ENCODE results near the gene PPIL6.

The PPIL6 gene

DNA sequence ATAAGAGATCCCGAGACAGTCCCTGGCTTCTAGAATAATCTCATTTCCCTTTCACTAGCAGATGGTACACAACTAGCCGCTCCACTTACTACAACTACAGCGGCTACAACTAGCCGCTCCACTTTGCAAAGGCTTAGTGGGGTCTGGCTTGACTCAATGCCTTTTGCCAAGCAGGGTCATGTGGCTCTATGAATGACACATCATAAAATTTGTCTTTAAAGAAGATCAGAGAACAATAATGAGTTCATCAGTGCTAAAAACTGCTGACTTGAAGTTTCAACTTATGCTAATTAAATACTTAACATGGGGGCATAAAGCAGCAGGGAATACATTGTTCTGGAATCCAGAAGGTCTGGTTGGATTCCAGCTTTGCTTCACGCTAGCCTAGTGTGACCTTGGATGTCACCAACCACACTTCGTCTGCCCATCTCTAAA is 17.2 kb upstream of the PPIL6 start:
- H3K4me3 ChIP-seq (ENCODE audit: low read depth, low read length): no peak overlapping the region
- TF ChIP-seq, protein P1, sequence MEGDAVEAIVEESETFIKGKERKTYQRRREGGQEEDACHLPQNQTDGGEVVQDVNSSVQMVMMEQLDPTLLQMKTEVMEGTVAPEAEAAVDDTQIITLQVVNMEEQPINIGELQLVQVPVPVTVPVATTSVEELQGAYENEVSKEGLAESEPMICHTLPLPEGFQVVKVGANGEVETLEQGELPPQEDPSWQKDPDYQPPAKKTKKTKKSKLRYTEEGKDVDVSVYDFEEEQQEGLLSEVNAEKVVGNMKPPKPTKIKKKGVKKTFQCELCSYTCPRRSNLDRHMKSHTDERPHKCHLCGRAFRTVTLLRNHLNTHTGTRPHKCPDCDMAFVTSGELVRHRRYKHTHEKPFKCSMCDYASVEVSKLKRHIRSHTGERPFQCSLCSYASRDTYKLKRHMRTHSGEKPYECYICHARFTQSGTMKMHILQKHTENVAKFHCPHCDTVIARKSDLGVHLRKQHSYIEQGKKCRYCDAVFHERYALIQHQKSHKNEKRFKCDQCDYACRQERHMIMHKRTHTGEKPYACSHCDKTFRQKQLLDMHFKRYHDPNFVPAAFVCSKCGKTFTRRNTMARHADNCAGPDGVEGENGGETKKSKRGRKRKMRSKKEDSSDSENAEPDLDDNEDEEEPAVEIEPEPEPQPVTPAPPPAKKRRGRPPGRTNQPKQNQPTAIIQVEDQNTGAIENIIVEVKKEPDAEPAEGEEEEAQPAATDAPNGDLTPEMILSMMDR (IDR thresholded peaks at IDR 0.05; ENCODE audit: borderline replicate concordance, insufficient read depth, low read depth, low read length): no peak

DNA sequence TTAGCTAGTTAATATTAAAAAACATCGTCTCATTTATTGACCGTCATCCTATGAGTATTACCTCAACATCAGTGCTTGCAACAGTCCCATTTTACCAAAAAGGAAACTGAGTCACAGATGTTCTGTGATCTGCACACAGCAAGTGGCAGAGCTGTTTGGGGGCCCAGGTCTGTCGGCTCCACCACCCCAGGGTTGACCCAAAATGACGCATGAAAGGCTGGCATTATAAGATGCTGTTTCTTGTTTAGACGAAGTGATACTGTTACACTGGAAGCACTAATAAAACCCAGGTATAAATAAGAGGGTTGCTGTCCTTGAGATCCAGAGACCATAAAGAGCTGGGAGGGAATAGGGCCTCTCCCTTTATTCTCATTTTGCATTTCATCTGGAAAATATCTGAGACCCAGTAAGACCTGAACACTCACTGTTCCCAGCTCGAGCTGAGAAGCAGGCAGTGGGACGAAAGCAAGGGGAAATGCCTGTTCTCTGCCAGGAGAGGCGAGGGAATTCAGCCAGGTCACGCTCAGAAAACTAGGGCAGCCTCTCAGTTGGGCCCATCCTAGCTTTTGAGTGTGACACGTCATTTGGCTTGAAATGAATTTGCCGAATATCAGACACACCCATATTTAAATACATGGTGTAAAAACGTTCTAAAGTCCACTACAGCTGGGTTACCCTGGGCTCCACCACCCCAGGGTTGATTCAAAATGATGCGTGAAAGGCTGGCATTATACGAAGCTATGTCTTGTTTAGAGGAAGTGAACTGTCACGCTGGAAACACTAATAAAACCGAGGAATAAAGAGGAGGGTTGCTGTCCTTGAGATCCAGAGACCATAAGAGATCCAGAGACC is 16.5 kb upstream of the PPIL6 start:
- TF ChIP-seq, protein P1 (IDR thresholded peaks at IDR 0.05; ENCODE audit: borderline replicate concordance, insufficient read depth, low read depth, low read length): no peak
- peak overlapping the region; percentile 71 for H3K4me3 ChIP-seq (ENCODE audit: low read depth, low read length)

DNA sequence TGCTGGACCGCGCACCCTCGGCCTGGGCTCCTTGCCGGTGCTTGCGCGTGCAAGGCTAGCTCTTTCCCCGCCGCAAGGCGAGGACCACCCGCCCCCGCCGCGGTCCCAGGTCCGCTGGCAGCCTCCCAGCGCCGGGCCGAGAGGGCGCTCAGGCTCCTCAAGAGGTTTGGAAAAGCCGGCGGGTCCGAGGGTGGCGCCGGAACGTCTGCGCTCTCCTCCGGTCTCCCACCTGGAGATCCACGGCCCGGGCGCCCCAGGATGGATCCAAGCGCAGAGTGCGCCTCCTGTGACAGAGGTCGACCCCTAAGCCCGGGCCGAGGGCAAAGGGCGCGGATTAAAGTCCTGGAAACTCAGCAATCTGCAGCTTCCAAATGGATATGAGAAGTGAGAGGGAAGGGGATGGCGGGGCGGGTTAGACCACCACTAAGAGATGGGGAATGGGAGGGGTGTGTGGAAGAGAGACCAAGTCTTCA is 15.7 kb upstream of the PPIL6 start:
- peak overlapping the region; percentile 71 for H3K4me3 ChIP-seq (ENCODE audit: low read depth, low read length)
- TF ChIP-seq, protein P1 (IDR thresholded peaks at IDR 0.05; ENCODE audit: borderline replicate concordance, insufficient read depth, low read depth, low read length): no peak

DNA sequence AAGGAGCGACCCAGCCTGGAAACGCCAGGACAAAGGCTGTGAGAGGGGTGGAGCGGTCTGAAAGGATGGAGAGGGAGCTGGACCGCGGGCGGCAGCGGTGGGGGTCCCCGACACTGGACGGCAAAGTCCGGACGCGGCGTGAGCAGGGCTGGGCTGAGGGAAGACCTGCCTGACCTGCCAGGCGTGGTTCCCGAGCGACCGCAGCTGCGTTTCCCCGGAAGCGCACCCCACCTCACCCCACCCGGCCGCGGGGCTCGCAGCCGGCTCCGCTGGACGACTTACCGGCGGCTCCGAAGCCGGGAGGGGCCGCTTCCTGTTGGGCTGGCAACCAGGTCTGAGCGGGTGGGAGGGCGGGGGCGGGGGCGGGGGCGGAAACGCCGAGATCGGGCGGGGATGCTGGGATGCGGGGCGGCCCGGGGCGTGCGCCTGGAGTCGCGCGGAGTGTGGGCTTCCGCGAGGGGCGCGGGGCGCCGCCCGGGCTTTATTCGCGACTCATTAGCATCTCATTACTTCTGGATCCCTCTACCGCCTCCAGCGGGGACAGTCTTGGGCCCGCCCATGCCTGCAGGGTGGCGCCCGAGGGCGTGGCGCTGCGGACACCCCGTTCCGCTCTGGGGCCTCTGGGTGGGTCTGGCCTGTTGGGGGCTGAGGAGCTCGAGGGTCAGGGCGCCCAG is 15.1 kb upstream of the PPIL6 start, which contains the start of gene MICAL1:
Gene MICAL1, minus strand, starts transcription at position 336 of the 674 bp plus-strand sequence. CDS start 1,576 bp downstream, outside the sequence.
- H3K4me3 ChIP-seq (ENCODE audit: low read depth, low read length): peak within 1 kb of the TSS; percentile 71
- TF ChIP-seq, protein P1 (IDR thresholded peaks at IDR 0.05; ENCODE audit: borderline replicate concordance, insufficient read depth, low read depth, low read length): peak; percentile 48; the same call in 1 of the 2 replicates

DNA sequence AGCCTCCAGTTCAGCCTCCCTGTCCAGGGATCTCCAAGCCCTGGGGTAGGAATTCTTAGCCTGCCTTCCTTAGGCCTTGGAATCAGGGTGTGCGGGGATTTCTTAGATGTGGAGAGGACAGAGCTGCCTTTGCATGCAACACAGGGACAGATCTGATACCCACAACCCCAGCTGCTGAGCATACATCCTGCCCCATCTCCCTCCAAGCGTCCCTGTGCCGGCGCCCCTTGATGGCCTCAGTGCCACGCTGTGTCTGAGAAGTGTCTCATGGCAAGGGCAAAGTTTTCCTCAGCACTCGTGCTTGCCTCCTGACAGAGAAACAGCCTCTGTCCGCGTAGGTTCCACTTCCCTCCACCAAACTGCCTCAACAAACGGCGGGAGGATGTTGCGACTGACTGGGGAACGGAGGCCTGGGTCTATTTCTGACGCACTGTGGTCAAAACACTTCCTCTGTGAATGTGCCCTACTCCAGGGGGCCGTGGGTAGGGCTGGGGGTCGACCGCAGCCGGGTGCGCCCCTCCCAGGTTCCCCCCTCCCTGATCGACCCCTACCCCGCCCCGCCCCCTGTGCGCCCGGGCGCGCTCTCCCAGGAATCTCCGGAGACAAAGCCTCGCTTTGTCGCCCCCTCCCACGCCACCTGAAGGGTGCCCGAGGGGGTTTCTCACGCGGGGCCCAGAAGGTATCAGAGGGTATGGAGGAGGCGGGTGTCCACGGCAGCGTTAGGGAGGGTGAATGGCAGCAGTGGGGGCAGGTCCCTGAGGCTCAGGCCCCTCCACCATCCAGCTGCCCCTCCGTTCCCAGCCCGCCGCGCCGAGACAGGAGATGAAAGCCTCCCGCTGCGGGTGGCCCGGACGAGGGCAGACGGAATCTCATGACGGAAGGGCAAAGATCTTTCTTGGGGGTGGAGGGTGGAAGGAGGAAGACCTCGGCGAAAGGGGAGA is 14.3 kb upstream of the PPIL6 start:
- TF ChIP-seq, protein P1 (IDR thresholded peaks at IDR 0.05; ENCODE audit: borderline replicate concordance, insufficient read depth, low read depth, low read length): no peak
- H3K4me3 ChIP-seq (ENCODE audit: low read depth, low read length): peak overlapping the region; percentile 71

Data from GM12875 (cell line).